ENCODE measurements around the gene ASB4.

DNA sequence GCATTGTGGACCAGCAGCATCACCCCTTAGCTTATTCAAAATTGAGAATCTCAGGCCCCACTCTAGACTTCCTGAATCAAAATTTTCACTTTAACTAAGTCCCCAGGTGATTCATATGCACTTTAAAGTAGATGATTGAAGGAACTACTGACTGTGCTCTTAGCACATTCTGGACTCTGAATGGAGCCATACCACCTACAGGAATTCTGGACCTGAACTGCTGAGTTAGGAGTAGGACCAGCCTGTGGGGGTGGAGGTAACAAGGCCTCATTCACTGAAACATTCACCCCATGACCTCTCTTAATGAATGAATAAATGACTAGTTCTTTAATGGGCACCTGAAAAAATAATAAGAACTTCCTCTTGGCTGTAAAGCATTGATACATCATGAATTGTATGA, 103.3 kb downstream of the ASB4 start:
- TF ChIP-seq, protein P1, sequence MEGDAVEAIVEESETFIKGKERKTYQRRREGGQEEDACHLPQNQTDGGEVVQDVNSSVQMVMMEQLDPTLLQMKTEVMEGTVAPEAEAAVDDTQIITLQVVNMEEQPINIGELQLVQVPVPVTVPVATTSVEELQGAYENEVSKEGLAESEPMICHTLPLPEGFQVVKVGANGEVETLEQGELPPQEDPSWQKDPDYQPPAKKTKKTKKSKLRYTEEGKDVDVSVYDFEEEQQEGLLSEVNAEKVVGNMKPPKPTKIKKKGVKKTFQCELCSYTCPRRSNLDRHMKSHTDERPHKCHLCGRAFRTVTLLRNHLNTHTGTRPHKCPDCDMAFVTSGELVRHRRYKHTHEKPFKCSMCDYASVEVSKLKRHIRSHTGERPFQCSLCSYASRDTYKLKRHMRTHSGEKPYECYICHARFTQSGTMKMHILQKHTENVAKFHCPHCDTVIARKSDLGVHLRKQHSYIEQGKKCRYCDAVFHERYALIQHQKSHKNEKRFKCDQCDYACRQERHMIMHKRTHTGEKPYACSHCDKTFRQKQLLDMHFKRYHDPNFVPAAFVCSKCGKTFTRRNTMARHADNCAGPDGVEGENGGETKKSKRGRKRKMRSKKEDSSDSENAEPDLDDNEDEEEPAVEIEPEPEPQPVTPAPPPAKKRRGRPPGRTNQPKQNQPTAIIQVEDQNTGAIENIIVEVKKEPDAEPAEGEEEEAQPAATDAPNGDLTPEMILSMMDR (IDR thresholded peaks at IDR 0.05 in 4 of 5, conservative IDR thresholded peaks at IDR 0.05 in 1 of 5) = no peak
- no peak for TF ChIP-seq POLR2A (IDR thresholded peaks at IDR 0.05)
